ENCODE data around the gene MAP3K6.

The MAP3K6 gene

DNA sequence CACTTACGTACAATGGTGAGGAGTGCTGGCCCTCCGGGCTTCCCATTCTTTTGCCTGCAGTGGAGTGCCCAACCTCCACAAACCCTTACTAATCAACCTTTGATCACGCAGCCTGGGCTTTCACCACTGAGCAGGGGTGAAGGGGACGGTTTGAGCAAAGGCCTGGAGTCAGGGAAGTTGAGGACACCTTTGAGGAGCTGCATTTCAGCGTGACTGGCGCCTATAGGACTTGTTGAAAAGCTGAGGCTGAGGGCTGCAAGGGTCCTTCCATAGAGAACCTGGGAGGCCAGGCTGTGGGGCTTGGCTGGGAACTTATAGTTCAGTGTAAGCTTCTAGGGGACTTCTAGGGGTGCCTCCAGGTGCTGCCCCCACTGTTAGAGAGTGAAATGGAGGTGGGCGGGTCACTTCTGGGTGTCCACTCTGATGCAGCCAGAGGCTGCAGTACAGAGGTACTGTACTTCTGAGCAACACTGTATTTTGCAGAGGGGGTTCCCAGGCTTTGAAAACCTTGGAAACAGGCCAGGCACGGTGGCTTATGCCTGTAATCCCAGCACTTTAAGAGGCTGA lies 15.1 kb downstream of the MAP3K6 start:
- DNase-seq = no peak

DNA sequence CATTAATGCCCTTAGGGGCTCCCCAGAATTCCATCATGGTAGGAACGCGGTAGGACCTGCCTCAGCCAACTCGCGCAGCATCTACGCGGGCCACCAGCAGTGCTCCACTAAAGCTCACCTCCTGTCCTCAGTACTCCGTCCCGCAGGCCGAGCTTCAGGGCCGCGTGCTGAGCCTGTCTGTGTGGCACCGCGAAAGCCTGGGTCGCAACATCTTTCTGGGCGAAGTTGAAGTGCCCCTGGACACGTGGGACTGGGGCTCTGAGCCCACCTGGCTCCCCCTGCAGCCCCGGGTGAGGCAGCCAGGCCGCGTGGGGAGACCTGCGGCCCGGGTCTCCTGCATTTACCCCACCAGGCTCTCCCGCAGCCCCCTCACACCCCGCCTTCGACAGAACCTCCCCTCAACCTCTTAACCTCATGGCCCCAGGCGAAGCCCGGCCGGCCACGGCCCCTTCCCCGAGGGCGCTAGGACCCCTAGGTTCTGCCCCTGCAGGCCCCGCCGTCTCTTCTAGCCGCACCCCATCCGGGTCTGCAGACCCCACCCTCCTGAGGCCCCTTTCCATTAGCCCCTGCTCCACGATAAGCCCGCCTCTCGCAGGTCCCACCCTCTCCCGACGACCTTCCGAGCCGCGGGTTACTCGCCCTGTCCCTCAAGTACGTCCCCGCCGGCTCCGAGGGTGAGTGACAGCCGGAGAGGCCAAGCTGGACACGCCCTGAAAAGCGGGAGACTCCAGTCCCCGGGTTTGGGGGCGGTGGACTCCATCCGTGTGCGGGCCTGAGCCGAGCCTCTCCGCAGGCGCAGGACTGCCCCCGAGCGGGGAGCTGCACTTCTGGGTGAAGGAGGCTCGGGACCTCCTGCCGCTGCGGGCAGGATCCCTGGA lies 15.9 kb downstream of the MAP3K6 start:
- no peak for DNase-seq

DNA sequence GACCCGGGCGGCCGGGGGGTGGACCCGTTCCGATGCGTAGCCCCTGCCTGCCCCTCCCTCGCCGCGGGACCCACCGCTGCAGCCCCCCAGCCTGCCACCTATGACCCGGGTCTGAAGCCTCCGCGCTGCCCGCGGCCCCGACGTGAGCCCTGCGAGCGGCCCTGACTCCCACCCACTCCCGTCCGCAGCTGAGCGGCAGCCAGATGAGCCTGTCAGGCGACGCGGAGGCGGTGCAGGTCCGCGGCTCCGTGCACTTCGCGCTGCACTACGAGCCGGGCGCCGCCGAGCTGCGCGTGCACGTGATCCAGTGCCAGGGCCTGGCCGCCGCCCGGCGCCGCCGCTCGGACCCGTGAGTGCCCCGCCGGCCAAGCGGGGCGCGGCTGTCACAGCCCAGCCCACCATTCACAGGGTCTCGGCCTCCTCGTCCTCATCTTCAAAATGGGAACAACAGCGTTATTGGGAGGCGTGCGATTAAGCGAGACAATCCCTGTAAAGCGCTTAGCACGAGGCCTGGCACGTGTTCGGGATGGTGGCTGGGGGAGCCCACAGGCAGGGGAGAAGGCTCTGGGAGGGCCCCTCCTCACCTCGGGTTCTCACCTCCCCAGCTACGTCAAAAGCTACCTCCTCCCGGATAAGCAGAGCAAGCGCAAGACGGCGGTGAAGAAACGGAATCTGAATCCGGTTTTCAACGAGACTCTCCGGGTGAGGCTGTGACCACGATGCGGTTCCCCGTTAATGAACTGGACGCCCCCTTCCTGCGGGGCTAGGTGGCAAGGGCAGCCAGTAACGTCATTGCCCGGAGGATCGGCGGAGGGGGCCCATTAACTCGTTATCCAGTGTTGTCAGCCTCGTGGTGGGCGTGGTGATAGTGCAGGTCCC lies 16.7 kb downstream of the MAP3K6 start:
- peak; percentile 72 for DNase-seq

DNA sequence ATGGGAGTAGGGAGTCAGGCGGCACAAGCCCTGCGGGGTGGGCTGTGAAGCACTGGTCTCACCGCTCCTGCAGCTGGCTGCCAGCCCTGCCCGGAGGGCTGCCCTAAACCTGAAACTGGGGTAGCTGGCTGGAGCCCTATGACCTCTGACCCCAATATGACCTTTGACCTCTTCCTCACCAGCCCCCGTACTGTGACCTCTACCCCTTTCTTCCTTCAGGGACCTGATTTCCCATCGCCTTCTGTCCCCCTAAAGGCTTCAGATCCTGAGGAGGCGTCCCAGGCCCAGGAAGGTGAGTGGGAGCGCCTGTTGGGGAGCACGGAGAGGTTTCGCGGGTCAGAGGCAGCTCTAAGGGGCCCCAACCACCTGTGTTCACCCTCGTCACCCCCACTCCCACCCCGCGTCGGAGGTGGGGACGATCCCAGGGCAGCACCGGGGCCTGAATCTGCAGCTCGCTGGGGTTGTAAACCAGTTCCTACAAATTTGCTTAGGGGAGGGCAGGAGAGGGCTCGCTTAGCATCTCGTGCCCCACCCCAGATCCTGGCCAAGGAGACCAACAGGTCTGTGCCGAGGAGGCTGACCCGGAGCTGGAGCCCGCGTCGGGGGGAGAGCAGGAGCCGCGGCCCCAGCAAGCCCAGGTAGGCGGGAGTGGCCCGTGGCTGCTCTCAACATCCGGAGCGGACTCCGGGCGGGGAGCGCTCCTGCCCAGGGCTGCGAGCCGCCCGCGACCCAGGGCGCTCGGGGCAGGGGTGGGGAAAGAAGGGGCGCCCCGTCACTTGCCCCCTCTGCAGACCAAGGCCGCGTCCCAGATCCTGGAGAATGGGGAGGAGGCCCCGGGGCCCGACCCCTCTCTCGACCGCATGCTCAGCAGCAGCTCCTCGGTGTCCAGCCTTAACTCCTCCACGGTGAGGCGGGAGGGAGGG lies 17.6 kb downstream of the MAP3K6 start:
- peak; percentile 72 for DNase-seq

DNA sequence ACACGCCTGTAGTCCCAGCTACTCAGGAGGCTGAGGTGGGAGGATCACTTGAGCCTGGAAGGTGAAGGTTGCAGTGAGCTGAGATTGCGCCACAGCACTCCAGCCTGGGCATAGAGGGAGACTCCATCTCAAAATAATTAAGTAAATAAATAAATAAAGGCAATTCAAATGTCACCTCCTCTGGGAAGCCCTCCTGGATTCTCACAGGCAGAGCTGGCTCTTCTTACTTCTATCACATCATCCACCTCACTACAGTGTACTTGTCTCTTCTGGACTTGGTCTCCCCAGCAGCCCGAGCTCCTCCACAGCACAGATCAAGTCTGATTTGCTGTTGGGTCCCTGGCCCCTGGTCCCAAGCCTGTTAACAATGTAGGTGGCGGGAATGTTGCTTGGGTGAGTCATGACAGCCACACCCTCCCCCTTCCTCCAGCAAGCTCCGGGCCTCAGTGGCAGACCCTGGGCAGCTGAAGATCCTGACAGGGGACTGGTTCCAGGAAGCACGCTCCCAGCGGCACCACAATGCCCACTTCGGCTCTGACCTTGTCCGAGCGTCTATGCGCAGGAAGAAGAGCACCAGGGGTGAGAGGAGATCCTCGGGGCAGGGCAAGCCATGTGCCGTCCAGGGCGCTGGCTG lies 19.7 kb downstream of the MAP3K6 start:
- no peak for DNase-seq

DNA sequence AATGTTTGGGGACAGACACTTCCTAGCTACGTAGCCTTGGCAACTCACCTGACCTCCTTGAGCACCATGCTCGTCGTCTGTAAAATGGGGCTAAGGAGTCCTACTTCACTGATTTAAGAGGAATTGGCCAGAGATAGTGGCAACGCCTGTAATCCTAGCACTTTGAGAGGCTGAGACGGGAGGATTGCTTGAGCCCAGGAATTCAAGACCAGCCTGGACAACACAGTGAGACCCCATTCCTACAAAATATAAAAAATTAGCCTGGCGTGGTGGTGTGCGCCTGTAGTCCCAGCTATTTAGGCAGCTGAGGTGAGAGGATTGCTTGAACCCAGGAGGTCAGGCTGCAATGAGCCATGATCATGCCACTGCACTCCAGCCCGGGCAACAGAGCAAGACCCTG lies 20.4 kb downstream of the MAP3K6 start:
- DNase-seq = no peak

DNA sequence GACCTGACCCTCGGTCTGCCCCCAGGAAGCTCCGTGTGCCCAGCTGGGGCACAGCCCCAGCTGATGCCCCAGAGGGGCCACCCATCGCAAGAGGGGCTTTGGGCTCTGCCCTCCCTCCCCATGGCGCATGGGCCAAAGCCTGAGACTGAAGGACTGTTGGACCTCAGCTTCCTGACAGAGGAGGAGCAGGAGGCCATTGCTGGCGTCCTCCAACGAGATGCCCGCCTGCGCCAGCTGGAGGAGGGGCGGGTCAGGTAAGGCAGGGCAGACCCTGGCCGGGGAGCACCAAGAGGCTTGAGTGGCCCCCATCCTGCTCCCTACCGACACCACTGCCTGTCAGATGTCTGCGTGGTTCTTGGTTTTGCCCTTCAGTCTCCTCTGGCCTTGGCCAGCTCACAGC lies 21.5 kb downstream of the MAP3K6 start:
- DNase-seq = no peak

DNA sequence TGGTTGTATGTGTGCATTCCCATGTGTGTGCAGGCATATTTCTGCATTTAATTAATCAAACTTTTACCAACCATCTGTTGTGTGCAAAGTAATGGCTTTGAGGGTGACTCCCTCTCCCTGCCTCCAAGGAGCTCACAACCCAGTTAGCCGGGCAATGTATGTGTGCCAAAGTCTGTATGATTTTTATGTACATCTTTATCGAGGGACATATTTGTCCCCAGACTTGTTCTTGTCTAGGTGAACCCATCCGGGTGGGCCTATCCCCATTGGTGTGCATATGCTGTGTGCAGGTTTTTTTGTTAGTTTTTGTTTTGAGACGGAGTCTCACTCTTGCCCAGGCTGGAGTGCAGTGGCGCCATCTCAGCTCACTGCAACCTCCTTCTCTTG lies 23.1 kb downstream of the MAP3K6 start:
- no peak for DNase-seq

DNA sequence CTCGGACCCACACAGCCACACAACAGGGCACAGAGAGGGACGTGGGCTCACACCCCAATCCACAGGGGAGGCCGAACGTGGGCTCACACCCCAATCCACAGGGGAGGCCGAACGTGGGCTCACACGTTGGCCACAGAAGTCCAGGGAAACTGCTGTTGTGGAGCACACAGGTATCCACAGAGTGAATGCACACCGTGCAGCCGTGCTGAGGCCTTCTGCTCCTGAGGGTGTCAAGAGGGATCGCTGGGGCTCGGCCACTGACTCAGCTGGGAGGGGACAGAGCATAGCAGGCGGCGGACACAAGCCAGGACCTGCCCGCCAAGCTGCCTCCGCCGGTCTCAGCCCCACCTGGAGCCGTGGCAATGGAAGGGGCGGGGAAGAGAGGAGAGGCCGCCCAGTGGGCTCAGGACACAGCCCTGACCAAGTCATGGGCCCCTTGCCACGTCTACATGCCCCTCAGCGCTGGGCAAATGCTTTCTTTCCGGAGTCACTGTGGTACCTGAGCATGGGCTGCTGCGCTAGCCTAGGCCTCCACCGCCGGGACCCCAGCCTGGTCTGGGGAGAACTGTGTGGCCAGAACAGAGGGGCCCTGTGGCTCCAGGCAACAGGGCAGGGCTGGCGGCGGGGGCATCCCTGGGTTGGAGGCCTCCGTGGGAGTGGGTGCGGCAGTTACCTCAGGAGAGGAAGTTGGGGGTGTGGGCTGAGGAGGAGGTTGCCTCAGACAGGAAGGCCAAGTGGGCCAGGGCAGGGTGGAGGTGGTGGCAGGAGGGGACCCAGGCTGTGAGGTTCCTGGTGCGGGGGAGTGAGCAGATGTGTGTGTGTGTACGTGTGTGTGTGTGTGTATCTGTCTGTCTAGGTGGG lies 23.8 kb downstream of the MAP3K6 start:
- no peak for DNase-seq

DNA sequence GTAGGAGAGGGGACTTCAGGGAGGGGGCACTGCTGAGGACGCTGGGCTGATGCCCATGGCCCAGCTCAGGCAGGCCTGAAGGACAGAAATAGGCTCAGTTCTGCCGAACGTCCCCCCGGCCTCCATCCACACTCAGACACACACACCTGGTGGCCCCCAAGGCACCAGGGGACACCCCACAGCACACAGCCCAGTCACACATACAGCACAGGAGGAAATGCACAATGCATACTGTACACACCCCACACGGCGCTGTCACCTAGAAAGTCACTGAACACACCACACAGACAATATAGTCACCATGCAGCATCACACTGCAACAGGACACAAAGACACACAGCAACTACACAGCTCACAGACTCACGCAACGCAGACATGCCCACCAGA lies 24.4 kb downstream of the MAP3K6 start:
- no peak for DNase-seq

DNA sequence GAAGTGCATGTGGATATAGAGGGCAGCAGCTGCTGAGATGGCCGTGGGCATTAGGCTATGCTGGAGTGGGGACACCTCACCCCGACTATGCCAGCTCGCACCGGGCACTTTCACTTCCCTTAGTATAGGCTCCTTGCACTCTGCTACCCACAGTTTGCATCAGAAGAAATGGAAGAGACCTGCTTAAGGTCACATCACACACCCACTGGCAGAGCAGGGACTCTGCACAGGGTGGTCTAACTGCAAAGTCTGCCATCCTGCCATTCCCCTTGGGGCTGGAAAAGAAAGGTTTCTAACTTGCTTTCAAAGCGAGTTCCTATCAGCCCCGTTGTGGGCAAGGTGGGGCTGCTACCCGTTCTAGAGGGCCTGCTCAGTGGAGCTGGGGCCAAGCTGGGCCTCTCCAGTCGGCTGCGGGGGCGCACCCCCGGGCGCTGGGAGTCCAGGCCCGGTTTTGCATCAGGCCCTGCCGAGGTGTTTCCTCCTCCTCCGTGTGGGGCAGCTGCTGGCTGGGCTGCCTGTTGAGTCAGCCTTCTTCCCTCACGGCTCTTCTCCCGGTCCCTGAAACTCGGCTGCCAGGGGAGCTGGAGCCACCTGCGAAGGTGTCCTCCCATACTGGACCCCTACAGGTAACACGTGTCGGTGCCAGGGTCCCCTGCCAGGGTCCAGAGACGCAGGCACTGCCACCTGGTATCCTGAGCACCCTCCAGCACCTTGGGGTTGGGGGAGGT lies 25.1 kb downstream of the MAP3K6 start, which contains the start of gene SYTL1:
TSS of gene SYTL1 (plus strand) at position 498 of the 728 bp plus-strand sequence. CDS start 3,313 bp downstream, outside the sequence.
- DNase-seq = peak; percentile 35

DNA sequence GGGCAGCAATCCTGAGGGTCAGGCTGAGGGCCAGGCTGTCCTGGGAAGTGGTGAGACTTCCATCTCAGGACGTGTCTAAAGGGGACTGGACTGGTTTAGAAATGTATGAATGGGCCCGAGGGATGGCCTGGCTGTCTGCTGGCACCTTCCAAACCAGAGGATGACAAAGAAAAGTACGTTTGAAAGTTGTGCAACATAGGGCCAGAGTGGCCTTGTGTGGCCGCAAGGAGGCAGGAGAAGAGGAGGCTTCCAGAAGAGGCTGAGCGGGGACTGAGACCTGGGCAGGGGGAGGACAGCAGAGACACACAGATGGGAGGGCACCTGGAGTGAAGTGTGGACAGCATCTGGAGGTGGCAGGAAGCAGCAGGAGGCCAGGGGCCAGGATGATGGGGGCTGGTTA lies 27.5 kb downstream of the MAP3K6 start:
- no peak for DNase-seq

DNA sequence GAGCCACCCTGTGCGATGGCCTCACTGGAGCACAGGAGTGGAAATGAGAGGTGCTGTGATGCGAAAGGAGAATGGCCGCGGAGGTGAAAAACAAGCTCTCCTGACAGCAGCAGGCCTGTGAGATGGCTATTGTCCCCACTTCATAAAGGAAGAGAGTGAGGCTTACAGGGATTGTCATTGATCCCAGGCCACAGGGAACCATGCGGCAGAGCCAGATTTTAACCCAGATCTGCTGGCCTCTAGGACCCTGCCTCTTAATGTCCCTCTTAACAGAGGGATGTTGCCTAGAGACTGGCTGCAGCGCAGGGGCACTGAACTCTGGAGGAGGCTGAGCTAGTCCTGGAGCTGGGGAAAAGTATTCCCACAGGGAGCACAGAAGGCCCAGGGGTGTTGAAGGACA lies 28.0 kb downstream of the MAP3K6 start:
- DNase-seq = no peak

DNA sequence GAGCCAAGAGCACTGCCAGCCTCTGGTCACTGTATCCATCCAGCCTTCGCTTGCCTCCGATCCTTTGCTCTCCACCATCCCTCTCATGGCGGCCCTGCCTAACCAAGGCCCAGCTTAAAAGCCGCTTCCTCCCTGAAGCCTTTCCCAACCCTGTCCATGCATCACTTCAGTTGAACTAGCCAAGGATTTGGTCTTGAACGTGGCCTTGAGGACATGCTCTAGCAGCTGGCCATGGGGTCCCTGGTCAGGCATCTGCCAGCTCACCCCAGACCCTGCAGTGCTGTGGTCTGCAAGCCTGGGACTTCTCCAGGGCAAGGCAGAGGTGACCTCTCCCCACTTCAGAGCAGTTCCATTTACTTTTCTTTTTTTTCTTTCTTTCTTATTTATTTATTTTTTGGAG lies 30.0 kb downstream of the MAP3K6 start:
- DNase-seq = no peak

DNA sequence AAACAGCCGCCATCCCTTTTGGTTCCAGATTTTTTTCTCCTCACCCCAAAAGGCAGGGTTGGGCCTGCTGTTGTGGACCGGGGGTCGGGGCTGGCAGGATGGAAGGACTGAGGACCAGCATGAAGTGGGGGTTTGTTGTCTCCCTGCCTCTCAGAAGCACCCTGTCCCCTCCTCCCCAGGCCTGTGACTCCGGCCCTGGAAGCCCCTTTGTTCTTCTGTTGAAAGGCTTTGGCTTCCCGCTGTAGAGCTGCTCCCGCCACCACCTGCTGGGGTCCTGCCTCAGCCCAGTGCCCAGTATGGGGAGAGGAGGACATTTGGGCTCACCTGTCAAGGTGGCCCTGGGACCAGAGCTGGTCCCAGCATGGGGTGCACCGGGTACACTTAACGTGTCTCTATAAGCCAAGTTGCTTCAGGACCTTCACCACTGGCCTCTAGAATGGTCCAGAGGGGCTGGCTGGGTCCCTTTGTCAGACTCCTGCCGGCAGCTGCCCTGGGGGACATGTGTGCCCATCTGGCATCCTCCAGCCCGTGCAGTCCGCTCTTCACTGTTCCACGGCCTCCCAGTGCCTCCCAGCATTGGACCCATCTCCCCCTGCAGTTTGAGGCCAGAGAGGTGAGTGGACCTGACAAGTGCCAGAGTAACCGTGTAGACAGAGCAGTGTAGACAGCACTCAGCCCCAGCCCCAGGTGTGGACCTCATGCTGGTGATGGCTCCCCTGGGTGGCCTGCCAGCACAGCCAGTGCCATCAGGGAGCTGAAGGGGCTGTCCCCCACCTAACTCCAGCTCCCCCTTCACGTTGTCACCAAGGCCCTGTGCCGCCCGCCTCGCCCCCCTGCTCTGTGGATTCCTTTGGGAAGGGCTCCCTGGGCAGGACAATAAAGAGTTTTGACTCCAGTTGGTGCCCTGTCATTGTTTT lies 31.0 kb downstream of the MAP3K6 start:
- DNase-seq = no peak

DNA sequence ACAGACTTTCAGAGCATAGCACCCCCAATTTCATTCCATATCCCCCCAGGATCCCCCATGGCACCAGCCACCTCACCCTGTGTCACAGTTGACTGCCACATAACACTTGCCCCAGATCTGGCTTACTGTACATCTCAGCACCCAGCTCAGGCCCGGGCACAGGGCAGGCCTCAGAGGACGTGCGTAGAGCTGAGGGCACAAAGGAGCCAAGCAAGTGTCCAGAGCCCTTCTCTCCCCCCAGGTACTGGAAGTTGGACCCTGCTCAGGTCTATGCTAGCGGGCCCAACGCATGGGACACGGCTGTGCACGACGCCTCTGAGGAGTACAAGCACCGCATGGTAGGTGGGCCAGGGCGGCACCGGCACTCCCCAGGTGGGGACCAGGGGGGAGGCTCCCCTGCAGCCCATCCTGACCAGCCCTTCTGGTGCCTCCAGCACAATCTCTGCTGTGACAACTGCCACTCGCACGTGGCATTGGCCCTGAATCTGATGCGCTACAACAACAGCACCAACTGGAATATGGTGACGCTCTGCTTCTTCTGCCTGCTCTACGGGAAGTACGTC lies 33.0 kb downstream of the MAP3K6 start:
- no peak for DNase-seq

DNA sequence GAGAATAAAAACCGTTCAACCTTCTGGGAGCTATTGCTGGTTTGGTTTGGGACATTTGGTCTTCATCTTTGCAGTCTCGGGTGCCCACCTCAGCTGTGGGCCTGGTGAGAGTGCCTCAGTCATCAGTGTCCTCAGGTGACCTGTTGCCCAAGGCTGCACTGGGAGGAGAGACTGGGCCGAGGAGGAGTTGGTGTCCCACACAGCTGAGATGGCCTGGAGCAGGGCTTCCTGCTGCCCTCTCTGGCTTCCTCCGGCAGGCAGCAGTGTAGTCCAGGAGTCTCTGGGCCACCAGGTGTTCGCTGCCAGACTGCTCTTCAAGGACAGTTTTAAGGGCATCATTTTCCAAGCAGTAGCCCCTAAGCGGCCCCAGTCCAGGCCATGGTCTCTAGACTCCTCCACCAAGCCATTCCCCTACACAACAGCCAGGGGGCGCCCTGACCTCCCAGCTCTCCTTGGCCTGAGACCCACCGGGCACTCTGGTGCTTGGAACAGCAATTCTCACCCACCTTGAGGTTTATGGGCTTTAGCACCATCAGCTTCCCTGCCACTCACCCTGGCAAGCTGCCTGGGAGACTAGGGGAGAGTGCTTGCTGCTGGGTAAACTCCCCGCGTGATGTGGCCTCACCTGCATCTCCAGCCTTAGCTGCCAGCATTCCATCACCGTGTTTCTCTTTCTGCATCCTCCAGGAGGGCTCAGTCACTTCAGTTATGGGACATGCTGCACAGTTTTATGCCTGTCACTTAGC lies 34.1 kb downstream of the MAP3K6 start:
- DNase-seq = no peak

DNA sequence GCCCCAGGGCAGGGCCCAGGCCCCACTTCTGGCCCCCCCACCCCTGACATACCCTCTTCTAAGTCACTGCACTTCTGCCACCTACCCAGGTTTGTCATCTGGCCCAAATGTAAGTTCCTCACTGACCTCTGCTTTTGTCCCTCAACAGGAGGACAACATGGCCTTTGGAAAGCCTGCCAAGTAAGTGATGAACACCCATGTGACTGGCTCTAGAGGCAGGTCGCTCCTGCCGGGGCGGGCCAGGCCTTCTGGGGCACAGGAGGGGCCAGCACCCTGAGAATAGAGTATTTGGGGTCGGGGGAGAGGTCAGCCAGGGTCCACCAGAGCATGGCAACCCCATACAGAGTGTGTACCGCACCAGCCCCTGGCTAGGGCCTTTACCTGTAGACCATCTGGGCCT lies 34.8 kb downstream of the MAP3K6 start:
- no peak for DNase-seq

Measured in NCI-H2227 treated with DMSO at 0.1 percent for 48 hours (cell line).